H9 (cell line): ENCODE data around the gene SCG2. TPM values are rescaled to one million over a fixed set of nuclear protein-coding genes. Genes with fewer than 3 reads are reported as not detected.

Source experiments
- DNase-seq: peaks from one replicate; pipeline ENCODE4 v3.0.0-alpha.2; 2017
- H2AFZ ChIP-seq: one replicate; pipeline ENCODE4 v1.6.1; 2013; ENCODE audit warnings: mild to moderate bottlenecking, low read length, control low read depth, moderate library complexity
- H2AK5ac ChIP-seq: 2 replicates; pipeline ENCODE4 v1.6.1; 2013; ENCODE audit warnings: low read length, control low read depth, mixed read lengths; ENCODE audit not compliant: insufficient read length
- H2BK120ac ChIP-seq: one replicate; pipeline ENCODE4 v1.6.1; 2013; ENCODE audit warnings: low read depth, mild to moderate bottlenecking, low read length, control low read depth, inconsistent platforms; ENCODE audit not compliant: poor library complexity, severe bottlenecking
- H2BK12ac ChIP-seq: 2 replicates; pipeline ENCODE4 v1.6.1; 2013; ENCODE audit warnings: low read length, control low read depth, mixed read lengths, low read depth; ENCODE audit not compliant: insufficient read length
- H2BK15ac ChIP-seq: 2 replicates; pipeline ENCODE4 v1.6.1; 2013; ENCODE audit warnings: low read depth, low read length, control low read depth
- H2BK20ac ChIP-seq: one replicate; pipeline ENCODE4 v1.6.1; 2013; ENCODE audit warnings: low read depth, mild to moderate bottlenecking, low read length, control low read depth, inconsistent platforms; ENCODE audit not compliant: poor library complexity, severe bottlenecking
- H2BK5ac ChIP-seq: 2 replicates; pipeline ENCODE4 v1.6.1; 2013; ENCODE audit warnings: low read length, control low read depth, mixed read lengths; ENCODE audit not compliant: insufficient read length
- H3K14ac ChIP-seq: 2 replicates; pipeline ENCODE4 v1.6.1; 2013; ENCODE audit warnings: low read length, control low read depth; ENCODE audit not compliant: insufficient read depth
- H3K18ac ChIP-seq: 2 replicates; pipeline ENCODE4 v1.6.1; 2013; ENCODE audit warnings: low read depth, mild to moderate bottlenecking, mixed read lengths, low read length, control low read depth; ENCODE audit not compliant: insufficient read length
- H3K23ac ChIP-seq: 2 replicates; pipeline ENCODE4 v1.6.1; 2013; ENCODE audit warnings: low read length, control low read depth, mixed read lengths, low read depth; ENCODE audit not compliant: insufficient read length
- H3K23me2 ChIP-seq: 2 replicates; pipeline ENCODE4 v1.6.1; 2013; ENCODE audit warnings: low read depth, mild to moderate bottlenecking, mixed read lengths, low read length, control low read depth; ENCODE audit not compliant: insufficient read length, poor library complexity, severe bottlenecking
- H3K27ac ChIP-seq: 2 replicates; pipeline ENCODE4 v1.5.1; 2013; ENCODE audit warnings: low read length, control low read depth, mixed read lengths, low read depth; ENCODE audit not compliant: insufficient read length
- H3K27me3 ChIP-seq: 2 replicates; pipeline ENCODE4 v1.6.1; 2013; ENCODE audit warnings: low read length, control low read depth, inconsistent platforms; ENCODE audit not compliant: insufficient read depth
- H3K4ac ChIP-seq: 2 replicates; pipeline ENCODE4 v1.6.1; 2013; ENCODE audit warnings: low read depth, mild to moderate bottlenecking, control low read depth, inconsistent platforms, low read length, moderate library complexity
- H3K4me1 ChIP-seq: 2 replicates; pipeline ENCODE4 v1.6.1; 2013; ENCODE audit warnings: low read length, control low read depth, inconsistent platforms; ENCODE audit not compliant: insufficient read depth
- H3K4me2 ChIP-seq: 2 replicates; pipeline ENCODE4 v1.6.1; 2013; ENCODE audit warnings: low read length, control low read depth, mixed read lengths; ENCODE audit not compliant: insufficient read length, insufficient read depth
- H3K56ac ChIP-seq: 2 replicates; pipeline ENCODE4 v1.6.1; 2013; ENCODE audit warnings: low read depth, mild to moderate bottlenecking, mixed read lengths, low read length, control low read depth; ENCODE audit not compliant: insufficient read length
- H3K79me1 ChIP-seq: 2 replicates; pipeline ENCODE4 v1.6.1; 2013; ENCODE audit warnings: low read depth, mild to moderate bottlenecking, moderate library complexity, low read length, control low read depth, inconsistent platforms; ENCODE audit not compliant: insufficient read depth, poor library complexity, severe bottlenecking
- H3K79me2 ChIP-seq: 2 replicates; pipeline ENCODE4 v1.6.1; 2013; ENCODE audit warnings: low read length, control low read depth, inconsistent platforms; ENCODE audit not compliant: insufficient read depth
- H3K9ac ChIP-seq: 2 replicates; pipeline ENCODE4 v1.6.1; 2013; ENCODE audit warnings: low read length, control low read depth, mixed read lengths; ENCODE audit not compliant: insufficient read length; ENCODE audit errors: extremely low read depth
- H3K9me3 ChIP-seq: one replicate; pipeline ENCODE4 v1.6.1; 2013; ENCODE audit warnings: low read depth, low read length, inconsistent platforms; ENCODE audit not compliant: control insufficient read depth
- H3T11ph ChIP-seq: one replicate; pipeline ENCODE4 v1.6.1; 2013; ENCODE audit warnings: mild to moderate bottlenecking, low read length, control low read depth, inconsistent platforms
- H4K20me1 ChIP-seq: one replicate; pipeline ENCODE4 v1.6.1; 2013; ENCODE audit not compliant: control insufficient read depth, insufficient read length, insufficient read depth
- H4K5ac ChIP-seq: 2 replicates; pipeline ENCODE4 v1.6.1; 2013; ENCODE audit warnings: low read depth, mild to moderate bottlenecking, mixed read lengths, low read length, control low read depth; ENCODE audit not compliant: insufficient read length
- H4K8ac ChIP-seq: replicated peaks from 2 replicates; pipeline ENCODE4 v1.6.1; 2013; ENCODE audit warnings: low read length, control low read depth, mixed read lengths, low read depth; ENCODE audit not compliant: insufficient read length
- H4K91ac ChIP-seq: 2 replicates; pipeline ENCODE4 v1.6.1; 2013; ENCODE audit warnings: low read depth, mild to moderate bottlenecking, moderate library complexity, mixed read lengths, low read length, control low read depth; ENCODE audit not compliant: insufficient read length
- H3K27ac Mint-ChIP-seq, 3 experiments: 2 replicates in 2 of 3; 3 replicates in 1 of 3; pipeline ENCODE4 v1.8.0; 2020 to 2021; ENCODE audit warnings: mixed read lengths in 3 of 3, mild to moderate bottlenecking in 1 of 3, moderate library complexity in 1 of 3
- H3K27me3 Mint-ChIP-seq: 2 replicates; pipeline ENCODE4 v1.8.0; 2021; ENCODE audit warnings: low read depth, mild to moderate bottlenecking, moderate library complexity, mixed read lengths
- H3K36me3 Mint-ChIP-seq, 3 experiments: 2 replicates in 2 of 3; 3 replicates in 1 of 3; pipeline ENCODE4 v1.8.0; 2020 to 2021; ENCODE audit warnings: low read depth in 3 of 3, mixed read lengths in 3 of 3; ENCODE audit not compliant: insufficient read depth in 1 of 3
- H3K4me1 Mint-ChIP-seq, 2 experiments: 2 replicates each; pipeline ENCODE4 v1.8.0; 2020; ENCODE audit warnings: mixed read lengths in 2 of 2
- H3K4me3 Mint-ChIP-seq, 2 experiments: 2 replicates in 1 of 2; 3 replicates in 1 of 2; pipeline ENCODE4 v1.8.0; 2020 to 2021; ENCODE audit warnings: mild to moderate bottlenecking in 2 of 2, mixed read lengths in 2 of 2, moderate library complexity in 1 of 2
- H3K9me3 Mint-ChIP-seq, 2 experiments: 2 replicates in 1 of 2; 3 replicates in 1 of 2; pipeline ENCODE4 v1.8.0; 2020; ENCODE audit warnings: mild to moderate bottlenecking in 2 of 2, mixed read lengths in 2 of 2, moderate library complexity in 1 of 2
- WGBS: extraction: QIAGEN DNeasy Blood & Tissue Kit; methylation state at CpG from one replicate; pipeline ENCODE4 v1.1.7; 2013; ENCODE audit warnings: missing lambda C conversion rate, low lambda C conversion rate, mixed read lengths; ENCODE audit not compliant: insufficient read length; ENCODE audit errors: extremely low coverage; 5-methylcytosine and 5-hydroxymethylcytosine counted together
- total RNA-seq: library from RNA; stranded (reverse); gene quantifications from 2 replicates; pipeline ENCODE4 v1.2.1, GENCODE V29; 2021
- TF ChIP-seq, protein P1 (sequence below): fragments of 200-600 bp; sonication (generic); conservative IDR thresholded peaks from 3 replicates; pipeline ENCODE4 v1.8.0; 2021; ENCODE audit warnings: antibody characterized with exemption, mild to moderate bottlenecking

Gene SCG2
- total RNA-seq, 1 experiment from 2014 or later: 4.4 TPM

DNA sequence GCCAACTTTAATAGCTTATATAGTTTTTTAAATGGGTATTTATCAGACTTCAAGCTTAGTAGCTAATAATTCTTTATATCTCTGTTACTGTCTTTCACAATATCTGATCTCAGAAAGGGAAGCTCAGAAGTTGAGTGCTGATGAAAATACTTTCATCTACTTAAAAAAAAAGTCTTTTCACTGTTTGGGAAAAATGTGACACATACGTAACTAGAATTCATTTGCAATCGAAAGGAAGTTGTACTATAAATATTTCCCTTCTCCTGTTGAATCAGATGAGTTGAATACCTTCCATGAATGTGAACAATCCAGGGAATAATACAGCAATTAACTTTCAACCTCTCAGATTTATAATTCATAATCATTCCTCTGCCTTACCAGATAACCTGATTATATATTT, 811 bp upstream of the SCG2 start:
- no CpG with 5 or more reads among the region's 2 CpGs for WGBS
- Mint-ChIP-seq H3K27ac (no peak overlapping the region), H3K4me1 (peaks cover 8 to 16% of the 10 kb centered on the region in 2 experiments), H3K36me3 (peaks cover 0 to 8% (median 6%) of the 10 kb centered on the region in 3 experiments; a peak in 4 of 7 replicates), H3K4me3 (no peak overlapping the region), H3K9me3 (no peaks in the 10 kb centered on the region), H3K27me3 (no peaks in the 10 kb centered on the region; the same call in 1 of the 2 replicates)
- no peak overlapping the region for H3K18ac ChIP-seq
- no peaks in the 10 kb centered on the region for H3K4me1 ChIP-seq
- H3K23ac ChIP-seq: no peak overlapping the region
- H4K91ac ChIP-seq: no peak overlapping the region
- no peaks in the 10 kb centered on the region for H3K9me3 ChIP-seq
- no peaks in the 10 kb centered on the region for H3K23me2 ChIP-seq
- H3K27ac ChIP-seq: no peak overlapping the region
- H3K14ac ChIP-seq: no peak overlapping the region
- no peak overlapping the region for H3K4me2 ChIP-seq
- no peak for DNase-seq
- H2BK20ac ChIP-seq: no peak overlapping the region
- no peaks in the 10 kb centered on the region for H3K27me3 ChIP-seq
- H2BK5ac ChIP-seq: no peak overlapping the region
- no peak overlapping the region for H2AFZ ChIP-seq
- H2BK15ac ChIP-seq: no peak overlapping the region
- H2BK12ac ChIP-seq: no peak overlapping the region
- H3K9ac ChIP-seq: no peak overlapping the region
- TF ChIP-seq, protein P1, sequence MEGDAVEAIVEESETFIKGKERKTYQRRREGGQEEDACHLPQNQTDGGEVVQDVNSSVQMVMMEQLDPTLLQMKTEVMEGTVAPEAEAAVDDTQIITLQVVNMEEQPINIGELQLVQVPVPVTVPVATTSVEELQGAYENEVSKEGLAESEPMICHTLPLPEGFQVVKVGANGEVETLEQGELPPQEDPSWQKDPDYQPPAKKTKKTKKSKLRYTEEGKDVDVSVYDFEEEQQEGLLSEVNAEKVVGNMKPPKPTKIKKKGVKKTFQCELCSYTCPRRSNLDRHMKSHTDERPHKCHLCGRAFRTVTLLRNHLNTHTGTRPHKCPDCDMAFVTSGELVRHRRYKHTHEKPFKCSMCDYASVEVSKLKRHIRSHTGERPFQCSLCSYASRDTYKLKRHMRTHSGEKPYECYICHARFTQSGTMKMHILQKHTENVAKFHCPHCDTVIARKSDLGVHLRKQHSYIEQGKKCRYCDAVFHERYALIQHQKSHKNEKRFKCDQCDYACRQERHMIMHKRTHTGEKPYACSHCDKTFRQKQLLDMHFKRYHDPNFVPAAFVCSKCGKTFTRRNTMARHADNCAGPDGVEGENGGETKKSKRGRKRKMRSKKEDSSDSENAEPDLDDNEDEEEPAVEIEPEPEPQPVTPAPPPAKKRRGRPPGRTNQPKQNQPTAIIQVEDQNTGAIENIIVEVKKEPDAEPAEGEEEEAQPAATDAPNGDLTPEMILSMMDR: no peak
- no peak overlapping the region for H2AK5ac ChIP-seq
- no peaks in the 10 kb centered on the region for H4K20me1 ChIP-seq
- no peak overlapping the region for H3K56ac ChIP-seq
- H4K8ac ChIP-seq: no peak overlapping the region
- H2BK120ac ChIP-seq: no peak overlapping the region
- H3K4ac ChIP-seq: no peak overlapping the region
- no peak overlapping the region for H3T11ph ChIP-seq
- no peaks in the 10 kb centered on the region for H3K79me1 ChIP-seq
- H3K79me2 ChIP-seq: no peaks in the 10 kb centered on the region
- no peak overlapping the region for H4K5ac ChIP-seq
